ENCODE results near the gene RAB36.

GRCh38 chr22:23133922-23134321 lies 11.4 kb upstream of the RAB36 start:
- TF ChIP-seq EZH2 (IDR thresholded peaks at IDR 0.05; ENCODE audit: borderline replicate concordance, insufficient read depth, low read length, poor library complexity, severe bottlenecking) = no peak
- TF ChIP-seq, protein P1, sequence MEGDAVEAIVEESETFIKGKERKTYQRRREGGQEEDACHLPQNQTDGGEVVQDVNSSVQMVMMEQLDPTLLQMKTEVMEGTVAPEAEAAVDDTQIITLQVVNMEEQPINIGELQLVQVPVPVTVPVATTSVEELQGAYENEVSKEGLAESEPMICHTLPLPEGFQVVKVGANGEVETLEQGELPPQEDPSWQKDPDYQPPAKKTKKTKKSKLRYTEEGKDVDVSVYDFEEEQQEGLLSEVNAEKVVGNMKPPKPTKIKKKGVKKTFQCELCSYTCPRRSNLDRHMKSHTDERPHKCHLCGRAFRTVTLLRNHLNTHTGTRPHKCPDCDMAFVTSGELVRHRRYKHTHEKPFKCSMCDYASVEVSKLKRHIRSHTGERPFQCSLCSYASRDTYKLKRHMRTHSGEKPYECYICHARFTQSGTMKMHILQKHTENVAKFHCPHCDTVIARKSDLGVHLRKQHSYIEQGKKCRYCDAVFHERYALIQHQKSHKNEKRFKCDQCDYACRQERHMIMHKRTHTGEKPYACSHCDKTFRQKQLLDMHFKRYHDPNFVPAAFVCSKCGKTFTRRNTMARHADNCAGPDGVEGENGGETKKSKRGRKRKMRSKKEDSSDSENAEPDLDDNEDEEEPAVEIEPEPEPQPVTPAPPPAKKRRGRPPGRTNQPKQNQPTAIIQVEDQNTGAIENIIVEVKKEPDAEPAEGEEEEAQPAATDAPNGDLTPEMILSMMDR (IDR thresholded peaks at IDR 0.05; ENCODE audit: poor library complexity, severe bottlenecking) = no peak
- no peak for TF ChIP-seq RAD21 (conservative IDR thresholded peaks at IDR 0.05)
- TF ChIP-seq REST (IDR thresholded peaks at IDR 0.05; ENCODE audit: borderline replicate concordance) = no peak
- TF ChIP-seq MXI1 (conservative IDR thresholded peaks at IDR 0.05; ENCODE audit: poor library complexity, severe bottlenecking) = no peak
- TF ChIP-seq SMC3 (conservative IDR thresholded peaks at IDR 0.05; ENCODE audit: poor library complexity) = no peak

All from neural cell (in vitro differentiated cells).